LNCaP clone FGC (cell line): ENCODE results near the gene PPP1R9B.

ENCODE experiments used
- DNase-seq: peaks from one replicate; pipeline ENCODE4 v3.0.0-alpha.2; 2011; ENCODE audit warnings: low read depth
- H3K4me3 ChIP-seq: 2 replicates; pipeline ENCODE4 v1.5.1; 2011; ENCODE audit warnings: mild to moderate bottlenecking, low read depth, low read length, control low read depth
- TF ChIP-seq, protein P1 (sequence below): IDR thresholded peaks from 2 replicates; pipeline ENCODE4 v1.5.1; 2012; ENCODE audit warnings: mild to moderate bottlenecking; ENCODE audit not compliant: control insufficient read depth, insufficient read depth; ENCODE audit errors: extremely low read depth

PPP1R9B gene

DNA sequence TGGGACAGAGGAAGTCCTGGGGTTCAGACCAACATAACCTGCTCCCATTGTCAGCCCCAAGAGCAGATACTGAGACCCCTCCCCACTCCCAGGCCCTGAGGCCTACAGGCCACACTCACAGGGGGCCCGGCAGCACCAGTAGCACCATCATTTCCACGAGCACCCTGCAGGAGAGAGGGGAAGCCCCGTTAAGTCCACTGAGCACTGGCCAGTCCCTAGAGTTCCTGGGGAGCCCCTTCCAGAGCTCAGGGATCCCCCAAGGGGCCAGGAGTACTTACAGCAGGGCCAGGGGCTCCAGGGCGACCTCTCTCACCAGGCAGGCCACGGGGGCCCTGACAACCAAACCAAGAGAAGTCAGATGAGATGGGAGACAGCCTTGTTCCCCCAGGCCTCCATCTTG, 45.6 kb upstream of the PPP1R9B start:
- no peak for DNase-seq
- TF ChIP-seq, protein P1, sequence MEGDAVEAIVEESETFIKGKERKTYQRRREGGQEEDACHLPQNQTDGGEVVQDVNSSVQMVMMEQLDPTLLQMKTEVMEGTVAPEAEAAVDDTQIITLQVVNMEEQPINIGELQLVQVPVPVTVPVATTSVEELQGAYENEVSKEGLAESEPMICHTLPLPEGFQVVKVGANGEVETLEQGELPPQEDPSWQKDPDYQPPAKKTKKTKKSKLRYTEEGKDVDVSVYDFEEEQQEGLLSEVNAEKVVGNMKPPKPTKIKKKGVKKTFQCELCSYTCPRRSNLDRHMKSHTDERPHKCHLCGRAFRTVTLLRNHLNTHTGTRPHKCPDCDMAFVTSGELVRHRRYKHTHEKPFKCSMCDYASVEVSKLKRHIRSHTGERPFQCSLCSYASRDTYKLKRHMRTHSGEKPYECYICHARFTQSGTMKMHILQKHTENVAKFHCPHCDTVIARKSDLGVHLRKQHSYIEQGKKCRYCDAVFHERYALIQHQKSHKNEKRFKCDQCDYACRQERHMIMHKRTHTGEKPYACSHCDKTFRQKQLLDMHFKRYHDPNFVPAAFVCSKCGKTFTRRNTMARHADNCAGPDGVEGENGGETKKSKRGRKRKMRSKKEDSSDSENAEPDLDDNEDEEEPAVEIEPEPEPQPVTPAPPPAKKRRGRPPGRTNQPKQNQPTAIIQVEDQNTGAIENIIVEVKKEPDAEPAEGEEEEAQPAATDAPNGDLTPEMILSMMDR: no peak
- no peak overlapping the region for H3K4me3 ChIP-seq

DNA sequence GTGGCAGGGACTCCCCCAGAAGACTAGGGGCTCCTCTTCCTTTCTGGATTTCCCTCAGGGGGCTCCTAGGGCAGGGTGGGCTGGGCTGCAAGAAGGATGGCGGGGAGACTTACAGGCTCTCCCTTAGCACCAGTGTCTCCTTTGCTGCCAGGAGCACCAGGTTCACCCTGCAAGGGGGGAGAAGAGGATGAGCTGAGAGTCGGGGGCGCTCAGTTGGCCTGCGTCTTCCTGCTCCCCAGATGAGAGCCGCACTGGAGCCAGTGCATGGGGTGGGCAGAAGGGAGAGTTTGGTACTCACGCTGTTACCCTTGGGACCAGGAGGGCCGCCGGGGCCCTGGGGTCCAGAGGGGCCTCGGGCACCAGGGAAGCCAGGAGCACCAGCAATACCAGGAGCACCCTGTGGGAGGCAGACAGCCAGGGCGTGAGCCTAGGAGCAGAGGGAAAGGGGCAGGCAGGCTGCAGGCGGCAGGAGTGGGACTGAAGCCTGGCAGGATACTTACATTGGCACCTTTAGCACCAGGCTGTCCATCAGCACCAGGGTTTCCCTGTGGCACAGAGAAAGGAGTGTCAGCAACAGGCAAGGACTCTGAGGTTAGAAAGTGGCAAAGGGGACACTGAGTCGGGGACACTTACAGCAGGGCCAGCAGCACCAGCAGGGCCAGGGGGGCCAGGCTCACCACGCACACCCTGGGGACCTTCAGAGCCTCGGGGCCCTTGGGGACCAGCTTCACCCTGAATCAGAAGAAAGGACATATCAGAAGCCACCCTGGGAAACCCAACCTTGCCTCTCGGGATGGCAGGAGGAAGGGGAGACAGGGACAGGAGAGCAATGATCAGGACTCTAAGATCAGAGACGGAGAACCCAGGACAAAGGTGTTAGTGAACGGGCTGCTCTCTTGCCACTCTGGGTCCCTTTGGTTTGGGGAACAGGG, 44.7 kb upstream of the PPP1R9B start:
- H3K4me3 ChIP-seq: no peak overlapping the region
- TF ChIP-seq, protein P1: no peak
- no peak for DNase-seq

DNA sequence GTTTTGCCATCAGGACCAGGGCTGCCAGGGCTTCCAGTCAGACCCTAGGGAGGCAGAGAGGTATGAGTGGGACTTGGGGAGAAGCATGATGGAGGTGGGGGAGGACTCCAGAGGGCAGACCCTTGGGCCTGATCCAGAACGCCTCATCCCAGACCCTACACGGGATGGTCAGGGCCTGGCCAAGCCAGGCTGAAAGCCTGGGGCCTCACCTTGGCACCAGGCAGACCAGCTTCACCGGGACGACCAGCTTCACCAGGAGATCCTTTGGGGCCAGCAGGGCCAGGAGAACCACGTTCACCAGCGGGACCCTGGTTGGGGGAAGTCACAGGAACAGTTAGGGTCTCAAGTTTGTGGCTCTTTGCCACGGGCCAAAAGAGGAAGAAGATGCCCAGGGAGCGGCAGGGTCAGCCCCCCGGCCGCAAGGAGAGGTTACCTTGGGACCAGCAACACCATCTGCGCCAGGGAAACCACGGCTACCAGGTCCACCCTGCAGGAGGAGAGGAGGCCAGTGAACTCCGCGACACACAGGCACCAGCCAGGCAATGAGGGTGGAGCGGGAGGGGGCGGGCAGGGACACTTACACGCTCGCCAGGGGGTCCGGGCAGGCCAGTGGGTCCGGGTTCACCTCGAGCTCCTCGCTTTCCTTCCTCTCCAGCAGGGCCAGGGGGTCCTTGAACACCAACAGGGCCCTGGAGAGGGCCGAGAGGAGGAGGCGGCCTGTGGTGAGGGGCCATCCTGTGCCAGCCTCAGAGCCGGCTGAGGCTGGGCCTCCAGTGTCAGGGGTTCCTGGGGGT, 43.9 kb upstream of the PPP1R9B start:
- no peak overlapping the region for H3K4me3 ChIP-seq
- TF ChIP-seq, protein P1: no peak
- no peak for DNase-seq

DNA sequence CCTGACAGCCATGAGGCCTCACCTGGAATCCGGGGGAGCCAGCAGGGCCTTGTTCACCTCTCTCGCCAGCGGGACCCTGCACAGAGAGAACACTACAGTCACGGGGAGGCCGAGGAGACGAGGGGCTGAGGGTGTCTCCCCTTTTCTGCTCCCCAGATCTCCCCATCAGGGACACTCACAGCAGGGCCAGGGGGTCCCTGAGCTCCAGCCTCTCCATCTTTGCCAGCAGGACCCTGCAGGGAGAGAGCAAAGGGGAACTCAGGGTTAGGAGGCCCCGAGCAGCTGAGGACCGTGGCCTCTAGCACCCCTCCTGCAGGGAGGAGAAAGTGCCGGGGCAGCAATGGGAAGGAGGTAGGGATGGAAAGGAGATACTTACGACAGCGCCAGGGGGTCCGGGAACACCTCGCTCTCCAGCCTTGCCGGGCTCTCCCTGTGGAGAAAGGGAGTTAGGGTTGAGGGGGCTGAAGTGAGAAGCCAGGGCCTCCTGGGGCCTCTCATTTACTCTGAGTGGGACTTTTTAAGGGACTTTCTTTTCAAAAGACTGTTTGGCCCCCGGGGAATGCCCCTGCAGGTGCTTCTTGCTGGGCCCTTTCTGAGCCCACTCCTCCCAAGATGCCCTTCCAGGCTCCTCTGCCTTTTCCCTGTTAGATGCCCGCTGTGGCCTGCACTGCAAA, 42.3 kb upstream of the PPP1R9B start:
- no peak for DNase-seq
- no peak overlapping the region for H3K4me3 ChIP-seq
- TF ChIP-seq, protein P1: no peak

DNA sequence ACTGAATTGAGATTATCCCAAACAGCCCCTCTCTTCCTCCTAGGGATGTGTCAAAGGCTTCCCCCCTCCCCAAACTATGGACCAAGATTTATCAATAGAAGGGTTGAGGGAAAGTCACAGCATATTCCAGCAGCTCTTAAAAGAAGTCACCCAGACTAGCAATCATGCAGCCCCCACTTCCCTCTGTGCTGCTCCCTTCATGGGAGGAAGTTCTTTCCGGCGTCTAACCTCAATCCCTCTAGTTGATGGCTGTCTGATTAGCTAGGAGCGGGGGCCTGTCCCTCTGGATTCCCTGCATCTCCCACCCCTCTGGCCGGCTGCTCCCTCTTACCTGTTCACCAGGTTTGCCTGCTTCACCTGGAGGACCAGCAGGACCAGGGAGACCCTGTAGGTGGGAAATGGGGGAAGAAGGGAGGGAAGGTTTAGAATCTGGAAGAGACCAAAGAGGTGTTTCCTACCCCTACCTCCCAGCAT, 41.7 kb upstream of the PPP1R9B start:
- H3K4me3 ChIP-seq: no peak overlapping the region
- DNase-seq: no peak

DNA sequence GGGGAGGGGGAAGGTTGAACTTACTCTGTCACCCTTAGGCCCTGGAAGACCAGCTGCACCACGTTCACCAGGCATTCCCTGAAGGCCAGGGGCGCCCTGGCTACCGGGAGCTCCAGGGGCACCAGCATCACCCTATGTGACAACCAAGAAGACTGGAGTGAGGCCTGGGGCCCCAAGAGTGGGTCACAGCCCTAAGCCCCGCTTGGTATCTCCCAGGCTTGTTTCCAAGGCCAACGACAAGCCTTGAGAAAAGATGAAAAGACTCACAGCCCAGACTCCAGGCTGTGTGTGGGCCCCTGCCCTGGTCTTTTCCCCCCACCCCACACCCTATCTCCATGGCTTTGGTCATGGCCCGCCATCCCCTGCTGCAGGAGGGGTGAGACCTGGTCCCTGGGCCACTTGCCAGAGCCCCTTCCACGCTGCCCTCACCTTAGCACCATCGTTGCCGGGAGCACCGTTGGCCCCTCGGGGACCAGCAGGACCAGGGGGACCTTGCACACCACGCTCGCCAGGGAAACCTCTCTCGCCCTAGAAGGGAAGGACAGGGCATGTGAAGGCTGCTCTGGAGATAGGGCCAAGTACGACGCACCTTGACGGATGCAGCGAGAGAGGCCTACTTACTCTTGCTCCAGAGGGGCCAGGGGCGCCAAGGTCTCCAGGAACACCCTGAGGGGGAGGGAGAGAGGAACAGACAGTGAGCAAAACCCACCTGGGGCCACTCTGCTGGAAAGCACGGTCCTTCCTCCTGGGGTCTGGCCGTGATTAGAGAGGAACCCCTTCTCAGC, 41.1 kb upstream of the PPP1R9B start:
- TF ChIP-seq, protein P1: no peak
- H3K4me3 ChIP-seq: no peak overlapping the region
- no peak for DNase-seq

More for the DNA sequence above, 41.7 kb upstream of the PPP1R9B start:
- TF ChIP-seq, protein P1: no peak
